Ishikawa (cell line): ENCODE data around the gene NTSR2.

Source experiments
- CEBPB ChIP-seq: IDR thresholded peaks from 2 replicates; pipeline ENCODE4 v1.6.1; 2012
- CREB1 ChIP-seq: IDR thresholded peaks from 2 replicates; pipeline ENCODE4 v1.6.1; 2012; ENCODE audit warnings: low read depth
- EGR1 ChIP-seq: IDR thresholded peaks from 2 replicates; pipeline ENCODE4 v1.6.1; 2012
- EP300 ChIP-seq: IDR thresholded peaks from 2 replicates; pipeline ENCODE4 v1.6.1; 2012; ENCODE audit warnings: borderline replicate concordance
- FOXM1 ChIP-seq: IDR thresholded peaks from 2 replicates; pipeline ENCODE4 v1.6.1; 2012; ENCODE audit warnings: low read depth, borderline replicate concordance
- NFIC ChIP-seq: IDR thresholded peaks from 2 replicates; pipeline ENCODE4 v1.6.1; 2012
- RAD21 ChIP-seq: IDR thresholded peaks from 2 replicates; pipeline ENCODE4 v1.6.1; 2012; ENCODE audit warnings: low read depth
- TAF1 ChIP-seq: IDR thresholded peaks from 2 replicates; pipeline ENCODE4 v1.6.1; 2012; ENCODE audit warnings: low read depth, mild to moderate bottlenecking
- TCF12 ChIP-seq: IDR thresholded peaks from 2 replicates; pipeline ENCODE4 v1.6.1; 2012; ENCODE audit warnings: low read depth
- TEAD4 ChIP-seq: IDR thresholded peaks from 2 replicates; pipeline ENCODE4 v1.6.1; 2012
- YY1 ChIP-seq: IDR thresholded peaks from 2 replicates; pipeline ENCODE4 v1.6.1; 2012; ENCODE audit warnings: low read depth
- ZBTB7A ChIP-seq: IDR thresholded peaks from 2 replicates; pipeline ENCODE4 v1.6.1; 2012; ENCODE audit warnings: low read depth
- TF ChIP-seq, protein P1 (sequence below): IDR thresholded peaks from 2 replicates; pipeline ENCODE4 v1.6.1; 2012
- TF ChIP-seq, protein P2 (sequence below): IDR thresholded peaks from 2 replicates; pipeline ENCODE4 v1.6.1; 2012; ENCODE audit warnings: low read depth, mild to moderate bottlenecking
- TF ChIP-seq, protein P3 (sequence below): IDR thresholded peaks from 2 replicates; pipeline ENCODE4 v1.6.1; 2012

Gene NTSR2

DNA sequence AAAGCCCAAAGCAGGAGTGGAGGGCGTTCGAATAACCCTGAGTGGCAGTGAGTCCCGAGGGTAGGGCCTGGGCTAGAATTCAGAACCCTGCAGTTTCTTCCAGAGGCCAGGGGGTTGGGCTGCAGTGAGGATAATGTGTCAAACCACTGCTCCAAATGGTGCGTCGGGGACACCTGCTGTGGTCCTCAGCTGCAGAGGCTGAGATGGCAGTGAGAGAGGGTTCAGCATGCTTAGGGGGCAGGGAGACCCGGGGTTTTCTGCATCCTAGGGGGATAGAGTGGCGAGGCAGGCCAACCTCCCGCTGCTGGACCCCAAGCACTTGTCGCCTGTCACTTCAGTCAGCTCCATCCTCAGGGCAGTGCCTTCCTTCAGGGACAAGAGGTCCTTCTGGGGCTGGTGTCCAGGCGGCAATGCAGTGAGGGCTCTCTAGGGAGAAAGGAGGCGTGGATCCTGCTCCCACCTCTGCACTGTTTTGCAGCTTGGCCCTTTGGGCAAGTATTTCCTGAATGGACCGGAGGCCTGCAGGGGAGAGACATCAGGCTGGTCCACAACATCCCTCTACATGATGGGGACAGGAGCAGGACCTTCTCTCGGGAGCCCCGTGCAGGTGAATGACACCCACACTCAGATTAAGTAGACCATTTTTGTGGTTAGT, 8.4 kb upstream of the NTSR2 start:
- no peak for TF ChIP-seq CEBPB
- TF ChIP-seq EGR1: no peak
- TF ChIP-seq CREB1: no peak
- TF ChIP-seq TEAD4: no peak
- TF ChIP-seq YY1: no peak
- TF ChIP-seq TAF1: no peak
- TF ChIP-seq FOXM1: no peak
- TF ChIP-seq, protein P1, sequence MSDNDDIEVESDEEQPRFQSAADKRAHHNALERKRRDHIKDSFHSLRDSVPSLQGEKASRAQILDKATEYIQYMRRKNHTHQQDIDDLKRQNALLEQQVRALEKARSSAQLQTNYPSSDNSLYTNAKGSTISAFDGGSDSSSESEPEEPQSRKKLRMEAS: no peak
- TF ChIP-seq, protein P2, sequence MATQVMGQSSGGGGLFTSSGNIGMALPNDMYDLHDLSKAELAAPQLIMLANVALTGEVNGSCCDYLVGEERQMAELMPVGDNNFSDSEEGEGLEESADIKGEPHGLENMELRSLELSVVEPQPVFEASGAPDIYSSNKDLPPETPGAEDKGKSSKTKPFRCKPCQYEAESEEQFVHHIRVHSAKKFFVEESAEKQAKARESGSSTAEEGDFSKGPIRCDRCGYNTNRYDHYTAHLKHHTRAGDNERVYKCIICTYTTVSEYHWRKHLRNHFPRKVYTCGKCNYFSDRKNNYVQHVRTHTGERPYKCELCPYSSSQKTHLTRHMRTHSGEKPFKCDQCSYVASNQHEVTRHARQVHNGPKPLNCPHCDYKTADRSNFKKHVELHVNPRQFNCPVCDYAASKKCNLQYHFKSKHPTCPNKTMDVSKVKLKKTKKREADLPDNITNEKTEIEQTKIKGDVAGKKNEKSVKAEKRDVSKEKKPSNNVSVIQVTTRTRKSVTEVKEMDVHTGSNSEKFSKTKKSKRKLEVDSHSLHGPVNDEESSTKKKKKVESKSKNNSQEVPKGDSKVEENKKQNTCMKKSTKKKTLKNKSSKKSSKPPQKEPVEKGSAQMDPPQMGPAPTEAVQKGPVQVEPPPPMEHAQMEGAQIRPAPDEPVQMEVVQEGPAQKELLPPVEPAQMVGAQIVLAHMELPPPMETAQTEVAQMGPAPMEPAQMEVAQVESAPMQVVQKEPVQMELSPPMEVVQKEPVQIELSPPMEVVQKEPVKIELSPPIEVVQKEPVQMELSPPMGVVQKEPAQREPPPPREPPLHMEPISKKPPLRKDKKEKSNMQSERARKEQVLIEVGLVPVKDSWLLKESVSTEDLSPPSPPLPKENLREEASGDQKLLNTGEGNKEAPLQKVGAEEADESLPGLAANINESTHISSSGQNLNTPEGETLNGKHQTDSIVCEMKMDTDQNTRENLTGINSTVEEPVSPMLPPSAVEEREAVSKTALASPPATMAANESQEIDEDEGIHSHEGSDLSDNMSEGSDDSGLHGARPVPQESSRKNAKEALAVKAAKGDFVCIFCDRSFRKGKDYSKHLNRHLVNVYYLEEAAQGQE: no peak
- no peak for TF ChIP-seq NFIC
- TF ChIP-seq, protein P3, sequence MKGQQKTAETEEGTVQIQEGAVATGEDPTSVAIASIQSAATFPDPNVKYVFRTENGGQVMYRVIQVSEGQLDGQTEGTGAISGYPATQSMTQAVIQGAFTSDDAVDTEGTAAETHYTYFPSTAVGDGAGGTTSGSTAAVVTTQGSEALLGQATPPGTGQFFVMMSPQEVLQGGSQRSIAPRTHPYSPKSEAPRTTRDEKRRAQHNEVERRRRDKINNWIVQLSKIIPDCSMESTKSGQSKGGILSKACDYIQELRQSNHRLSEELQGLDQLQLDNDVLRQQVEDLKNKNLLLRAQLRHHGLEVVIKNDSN: no peak
- no peak for TF ChIP-seq ZBTB7A
- no peak for TF ChIP-seq RAD21
- TF ChIP-seq TCF12: no peak
- no peak for TF ChIP-seq EP300

DNA sequence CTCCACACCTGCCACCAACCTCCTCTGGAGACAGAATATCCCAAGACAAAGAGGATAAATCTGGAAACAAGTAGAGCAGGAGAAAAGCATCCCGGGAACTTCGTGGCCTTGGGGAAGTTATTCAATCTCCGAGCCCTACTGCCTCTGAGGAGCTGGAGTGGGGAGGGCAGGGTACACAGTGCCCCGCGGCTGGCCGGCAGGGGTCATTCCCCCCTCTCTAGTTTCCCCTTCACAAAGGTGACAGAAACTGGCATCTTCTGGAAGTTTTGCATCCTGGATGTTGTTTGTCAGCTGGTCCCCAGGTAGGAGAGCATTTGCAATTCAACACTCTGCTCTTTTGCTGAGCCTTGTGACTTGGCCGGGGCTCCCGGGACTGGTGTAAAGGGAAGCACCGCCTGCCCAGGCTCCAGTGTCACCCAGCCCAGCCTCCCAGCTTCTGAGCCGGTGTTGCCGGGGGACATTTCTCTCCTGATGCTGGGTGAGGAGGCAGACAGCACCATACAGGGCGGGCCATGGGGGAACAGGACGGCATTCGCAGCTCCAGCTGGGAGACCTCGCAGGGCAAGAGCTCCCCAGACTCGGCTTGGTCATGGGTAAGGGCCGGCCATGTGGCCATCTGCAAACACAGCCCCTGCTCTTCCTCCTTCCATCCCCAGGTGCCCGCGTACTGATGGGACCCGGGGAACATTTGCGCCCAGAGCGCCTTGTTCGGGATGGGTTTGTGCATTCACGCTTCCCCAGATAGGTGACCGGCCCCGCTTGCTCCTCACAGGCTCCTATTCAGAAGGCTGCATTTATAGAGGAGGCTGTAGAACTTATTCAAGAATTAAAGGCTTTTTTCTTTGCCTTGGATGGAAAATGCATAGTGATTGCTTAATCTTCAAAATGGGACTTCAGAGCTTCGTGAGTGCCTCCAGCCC, 7.4 kb upstream of the NTSR2 start:
- TF ChIP-seq CEBPB: no peak

DNA sequence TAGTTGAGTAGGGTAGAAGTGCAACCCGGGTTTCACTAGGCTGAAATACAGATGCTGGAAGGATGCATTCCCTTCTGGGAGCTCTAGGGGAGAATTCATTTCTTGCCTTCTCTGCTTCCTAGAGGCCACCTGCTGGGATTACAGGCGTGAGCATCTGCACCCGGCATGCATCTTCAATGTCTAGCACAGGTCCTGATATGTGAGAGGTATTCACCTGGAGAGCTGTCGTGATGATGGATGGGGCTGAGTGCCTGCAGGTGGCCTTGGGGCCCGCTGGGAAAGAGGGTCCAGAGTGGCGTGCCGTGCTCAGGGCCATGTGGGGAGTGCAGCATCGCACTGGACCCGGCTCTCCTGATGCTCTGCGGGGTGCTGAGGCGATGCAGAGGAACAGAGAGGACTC, 6.6 kb upstream of the NTSR2 start:
- TF ChIP-seq, protein P1: no peak
- TF ChIP-seq TEAD4 (no peak), FOXM1 (no peak)

DNA sequence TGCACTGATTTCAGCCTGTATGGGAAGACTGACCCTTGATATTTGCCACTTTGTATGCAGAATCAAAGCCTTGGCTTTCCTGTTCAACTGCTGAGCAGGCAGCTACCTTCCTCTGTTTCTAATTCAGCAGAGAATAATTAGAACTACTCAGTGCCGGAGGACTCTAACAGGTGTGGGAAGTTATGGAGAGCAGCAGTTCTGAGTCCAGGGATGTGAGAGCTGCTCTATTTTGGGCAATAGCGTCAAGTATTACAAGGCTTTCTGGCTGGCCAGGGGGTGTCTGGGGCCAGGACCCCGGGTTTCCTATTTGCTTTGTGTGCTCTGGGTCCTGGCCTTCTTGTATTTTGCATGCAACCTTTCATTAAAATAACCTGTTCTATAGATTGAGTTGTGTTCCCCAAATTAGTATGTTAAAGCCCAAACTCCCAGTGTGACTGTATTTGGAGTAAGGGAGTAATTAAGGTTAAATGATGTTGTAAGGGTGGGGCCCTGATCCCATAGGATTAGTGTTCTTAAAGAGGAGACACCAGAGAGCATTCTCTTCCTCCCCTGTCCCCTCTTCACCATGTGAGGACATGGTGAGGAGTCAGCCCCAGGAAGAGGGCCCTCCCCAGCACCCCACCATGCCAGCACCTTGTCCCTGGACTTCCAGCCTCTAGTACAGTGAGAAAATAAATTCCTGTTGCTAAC, 5.6 kb upstream of the NTSR2 start:
- TF ChIP-seq, protein P2: no peak
- TF ChIP-seq EGR1 (no peak), FOXM1 (no peak), TAF1 (no peak), EP300 (no peak), ZBTB7A (no peak), CEBPB (no peak)
- TF ChIP-seq, protein P1: no peak
- TF ChIP-seq, protein P3: no peak

DNA sequence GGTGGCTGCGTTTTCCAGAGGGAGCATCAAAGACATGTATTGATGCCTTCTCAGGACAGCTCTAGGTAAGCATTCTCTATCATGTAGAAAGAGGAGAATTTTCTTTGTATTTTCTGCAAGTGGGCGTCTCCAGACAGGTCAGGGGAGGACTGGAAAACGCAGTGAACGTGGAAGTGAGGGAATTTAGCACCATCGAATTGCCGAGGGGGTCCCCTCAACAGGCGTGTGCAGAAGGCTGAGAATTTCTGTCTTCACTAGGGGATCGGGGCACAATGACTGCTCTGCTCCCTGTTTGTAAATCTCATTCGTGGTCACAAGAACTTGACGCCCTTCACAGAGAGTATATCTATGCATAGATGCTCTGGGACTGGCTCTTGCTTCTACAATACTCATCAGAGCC, 5.0 kb upstream of the NTSR2 start:
- TF ChIP-seq, protein P2: no peak
- TF ChIP-seq ZBTB7A: no peak
- TF ChIP-seq TEAD4: no peak
- TF ChIP-seq TAF1: no peak
- TF ChIP-seq CEBPB: no peak
